ENCODE data around the gene ARPC1A.
A peak's percentile ranks its signal among the peaks of the same experiment; 100 is the strongest.
"Not testable (repeated sequence)": the region's sequence is repeated elsewhere in the genome, so short reads cannot be mapped to it uniquely, and the experiment has no call there.

The ARPC1A gene

GRCh38 chr7:99372275-99373090, 46.8 kb downstream of the ARPC1A start:
- Histone ChIP-seq H3K9ac (ENCODE audit: low read depth, low read length) (no peak overlapping the region), H3K9me3 (ENCODE audit: control insufficient read depth, insufficient read depth, low read length) (no peaks in the 10 kb centered on the region), H3K27ac (ENCODE audit: low read depth, low read length) (no peak overlapping the region)

GRCh38 chr7:99373091-99374066, 47.7 kb downstream of the ARPC1A start:
- no peaks in the 10 kb centered on the region for H3K9me3 ChIP-seq (ENCODE audit: control insufficient read depth, insufficient read depth, low read length)
- no peaks in the 10 kb centered on the region for H3K27me3 ChIP-seq (ENCODE audit: control insufficient read depth, insufficient read depth, low read length)
- H3K9ac ChIP-seq (ENCODE audit: low read depth, low read length): no peak overlapping the region
- peak overlapping the region; percentile 71 for H3K27ac ChIP-seq (ENCODE audit: low read depth, low read length)
- H3K4me3 ChIP-seq (ENCODE audit: low read depth, low read length): peak overlapping the region; percentile 83
- peaks cover 5% of the 10 kb centered on the region for H3K36me3 ChIP-seq (ENCODE audit: control insufficient read depth, insufficient read depth, low read length)
- H3K4me1 ChIP-seq (ENCODE audit: control insufficient read depth, insufficient read depth, low read length): 0 out of 2 replicates have a peak, but pooled peaks cover 5% of the 10 kb centered on the region

More at GRCh38 chr7:99372275-99373090, 46.8 kb downstream of the ARPC1A start:
- Histone ChIP-seq H3K27me3 (ENCODE audit: control insufficient read depth, insufficient read depth, low read length) (no peaks in the 10 kb centered on the region), H3K4me1 (ENCODE audit: control insufficient read depth, insufficient read depth, low read length) (0 out of 2 replicates have a peak, but pooled peaks cover 5% of the 10 kb centered on the region), H3K4me3 (ENCODE audit: low read depth, low read length) (no peak overlapping the region), H3K36me3 (ENCODE audit: control insufficient read depth, insufficient read depth, low read length) (no peaks in the 10 kb centered on the region; the same call in 1 of the 2 replicates)

- peaks cover 8% of the 10 kb centered on the region for H3K36me3 ChIP-seq (ENCODE audit: control insufficient read depth, insufficient read depth, low read length)
- H3K4me3 ChIP-seq (ENCODE audit: low read depth, low read length): peak within 1 kb of the TSS; percentile 83
- H3K27me3 ChIP-seq (ENCODE audit: control insufficient read depth, insufficient read depth, low read length): no peaks in the 10 kb centered on the region
- H3K9me3 ChIP-seq (ENCODE audit: control insufficient read depth, insufficient read depth, low read length): no peaks in the 10 kb centered on the region
- 0 out of 2 replicates have a peak, but pooled peaks cover 5% of the 10 kb centered on the region for H3K4me1 ChIP-seq (ENCODE audit: control insufficient read depth, insufficient read depth, low read length)
- no peak within 1 kb of the TSS for H3K9ac ChIP-seq (ENCODE audit: low read depth, low read length)
- peak within 1 kb of the TSS; percentile 71 for H3K27ac ChIP-seq (ENCODE audit: low read depth, low read length)
These were observed 48.7 kb downstream of the ARPC1A start, which contains the start of gene ARPC1B for GRCh38 chr7:99374111-99375064. Gene ARPC1B, plus strand, starts transcription at chr7:99374730. Its CDS starts 10,985 bp downstream, at chr7:99385715.

- Histone ChIP-seq H3K9ac (ENCODE audit: low read depth, low read length) (no peak overlapping the region), H3K36me3 (ENCODE audit: control insufficient read depth, insufficient read depth, low read length) (peaks cover 8% of the 10 kb centered on the region), H3K27ac (ENCODE audit: low read depth, low read length) (no peak overlapping the region), H3K4me1 (ENCODE audit: control insufficient read depth, insufficient read depth, low read length) (0 out of 2 replicates have a peak, but pooled peaks cover 12% of the 10 kb centered on the region), H3K4me3 (ENCODE audit: low read depth, low read length) (peak overlapping the region; percentile 83), H3K27me3 (ENCODE audit: control insufficient read depth, insufficient read depth, low read length) (no peaks in the 10 kb centered on the region), H3K9me3 (ENCODE audit: control insufficient read depth, insufficient read depth, low read length) (no peaks in the 10 kb centered on the region)
These were observed 49.5 kb downstream of the ARPC1A start for GRCh38 chr7:99375070-99375807.

GRCh38 chr7:99379043-99379577, 53.4 kb downstream of the ARPC1A start:
- H3K9me3 ChIP-seq (ENCODE audit: control insufficient read depth, insufficient read depth, low read length): no peaks in the 10 kb centered on the region
- no peak overlapping the region for H3K4me3 ChIP-seq (ENCODE audit: low read depth, low read length)
- 0 out of 2 replicates have a peak, but pooled peaks cover 9% of the 10 kb centered on the region for H3K4me1 ChIP-seq (ENCODE audit: control insufficient read depth, insufficient read depth, low read length)
- no peak overlapping the region for H3K9ac ChIP-seq (ENCODE audit: low read depth, low read length)
- peaks cover 16% of the 10 kb centered on the region for H3K36me3 ChIP-seq (ENCODE audit: control insufficient read depth, insufficient read depth, low read length)
- H3K27ac ChIP-seq (ENCODE audit: low read depth, low read length): no peak overlapping the region
- H3K27me3 ChIP-seq (ENCODE audit: control insufficient read depth, insufficient read depth, low read length): no peaks in the 10 kb centered on the region

GRCh38 chr7:99379693-99380031, 54.0 kb downstream of the ARPC1A start:
- H3K4me3 ChIP-seq (ENCODE audit: low read depth, low read length); H3K9ac ChIP-seq (ENCODE audit: low read depth, low read length); H3K27ac ChIP-seq (ENCODE audit: low read depth, low read length); H3K9me3 ChIP-seq (ENCODE audit: control insufficient read depth, insufficient read depth, low read length); H3K4me1 ChIP-seq (ENCODE audit: control insufficient read depth, insufficient read depth, low read length); H3K27me3 ChIP-seq (ENCODE audit: control insufficient read depth, insufficient read depth, low read length): not testable (repeated sequence)
- peaks cover 16% of the 10 kb centered on the region for H3K36me3 ChIP-seq (ENCODE audit: control insufficient read depth, insufficient read depth, low read length)

GRCh38 chr7:99380032-99380822, 54.5 kb downstream of the ARPC1A start:
- Histone ChIP-seq H3K9ac (ENCODE audit: low read depth, low read length) (no peak overlapping the region), H3K4me3 (ENCODE audit: low read depth, low read length) (no peak overlapping the region), H3K9me3 (ENCODE audit: control insufficient read depth, insufficient read depth, low read length) (no peaks in the 10 kb centered on the region), H3K4me1 (ENCODE audit: control insufficient read depth, insufficient read depth, low read length) (0 out of 2 replicates have a peak, but pooled peaks cover 9% of the 10 kb centered on the region), H3K27me3 (ENCODE audit: control insufficient read depth, insufficient read depth, low read length) (no peaks in the 10 kb centered on the region), H3K27ac (ENCODE audit: low read depth, low read length) (no peak overlapping the region), H3K36me3 (ENCODE audit: control insufficient read depth, insufficient read depth, low read length) (peaks cover 16% of the 10 kb centered on the region)

- H3K27me3 ChIP-seq (ENCODE audit: control insufficient read depth, insufficient read depth, low read length): no peaks in the 10 kb centered on the region
- H3K4me1 ChIP-seq (ENCODE audit: control insufficient read depth, insufficient read depth, low read length): 0 out of 2 replicates have a peak, but pooled peaks cover 9% of the 10 kb centered on the region
- no peak overlapping the region for H3K9ac ChIP-seq (ENCODE audit: low read depth, low read length)
- H3K9me3 ChIP-seq (ENCODE audit: control insufficient read depth, insufficient read depth, low read length): no peaks in the 10 kb centered on the region
- H3K36me3 ChIP-seq (ENCODE audit: control insufficient read depth, insufficient read depth, low read length): peaks cover 16% of the 10 kb centered on the region
- no peak overlapping the region for H3K27ac ChIP-seq (ENCODE audit: low read depth, low read length)
- H3K4me3 ChIP-seq (ENCODE audit: low read depth, low read length): no peak overlapping the region
These were observed 55.3 kb downstream of the ARPC1A start for GRCh38 chr7:99380823-99381663.
